ENCODE measurements around the gene IL1RAPL1.

The IL1RAPL1 gene

GRCh38 chrX:29890004-29890403 is 1302.8 kb downstream of the IL1RAPL1 start:
- no peak for DNase-seq (ENCODE audit: low read depth)

GRCh38 chrX:29890646-29891200 is 1303.5 kb downstream of the IL1RAPL1 start:
- DNase-seq (ENCODE audit: low read depth), result no peak

DNA sequence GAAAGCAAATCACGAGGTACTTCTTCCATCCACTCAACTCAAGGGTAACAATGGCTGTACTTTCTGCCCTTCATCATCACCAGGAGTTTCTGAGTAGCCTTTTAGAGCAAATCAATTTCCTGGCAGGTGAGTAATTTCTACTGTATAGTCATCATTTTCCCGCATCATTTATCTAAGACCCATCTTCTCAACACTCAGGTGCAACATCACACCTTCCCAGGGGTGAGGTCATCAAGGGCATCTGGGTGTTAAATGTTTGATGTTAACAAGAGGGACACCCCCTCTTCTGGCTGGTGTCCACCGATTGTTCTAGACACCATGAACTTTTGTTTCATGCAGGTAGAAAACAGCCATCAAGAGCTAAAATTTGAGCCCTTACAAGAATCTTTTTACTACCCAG is 1314.8 kb downstream of the IL1RAPL1 start:
- DNase-seq (ENCODE audit: low read depth), result no peak

- DNase-seq (ENCODE audit: low read depth), result no peak
These were observed 1316.1 kb downstream of the IL1RAPL1 start for GRCh38 chrX:29903360-29903759.

GRCh38 chrX:29911673-29912072 is 1324.4 kb downstream of the IL1RAPL1 start:
- DNase-seq (ENCODE audit: low read depth), result no peak

DNA sequence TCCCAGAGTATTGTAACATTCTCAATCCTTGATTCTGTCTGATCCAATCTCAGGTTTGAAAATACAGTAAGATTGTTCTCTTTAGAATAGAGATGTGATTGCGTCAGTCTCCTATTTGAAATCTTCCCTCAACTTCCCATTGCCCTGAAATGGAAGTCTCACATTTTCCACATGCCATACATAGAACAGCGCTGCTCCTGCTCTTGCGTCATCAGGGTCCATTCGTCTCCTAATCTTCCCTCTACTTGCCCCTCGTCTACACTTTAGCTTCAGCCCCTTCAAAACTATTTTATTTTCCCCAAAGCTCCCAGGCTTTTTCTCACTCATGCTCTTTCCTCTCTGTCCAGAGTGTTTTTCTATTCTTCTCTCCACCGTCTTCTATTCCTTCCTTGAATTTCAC is 1326.4 kb downstream of the IL1RAPL1 start:
- DNase-seq (ENCODE audit: low read depth), result no peak

- no peak for DNase-seq (ENCODE audit: low read depth)
These were observed 1335.4 kb downstream of the IL1RAPL1 start for GRCh38 chrX:29922607-29923006.

GRCh38 chrX:29926056-29926455 is 1338.8 kb downstream of the IL1RAPL1 start:
- DNase-seq (ENCODE audit: low read depth), result no peak

DNA sequence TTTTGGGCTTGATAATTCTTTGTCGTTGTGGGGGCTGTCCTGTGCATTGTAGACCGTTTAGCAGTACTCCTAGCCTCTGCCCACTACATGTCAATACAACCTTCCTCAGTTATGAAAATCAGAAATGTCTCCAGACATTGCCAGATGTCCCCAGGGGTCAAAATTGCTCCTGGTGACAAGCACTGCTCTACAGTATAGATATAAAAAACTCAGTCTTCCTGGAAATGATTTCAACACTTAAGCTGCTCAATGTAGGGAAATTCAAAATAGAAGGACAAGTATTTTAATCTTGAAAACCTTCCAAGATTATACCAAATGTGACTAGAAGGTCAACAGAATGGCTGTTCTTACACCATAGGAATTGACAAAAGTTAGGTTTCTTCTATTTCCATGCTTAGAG is 1339.4 kb downstream of the IL1RAPL1 start:
- no peak for DNase-seq (ENCODE audit: low read depth)

DNA sequence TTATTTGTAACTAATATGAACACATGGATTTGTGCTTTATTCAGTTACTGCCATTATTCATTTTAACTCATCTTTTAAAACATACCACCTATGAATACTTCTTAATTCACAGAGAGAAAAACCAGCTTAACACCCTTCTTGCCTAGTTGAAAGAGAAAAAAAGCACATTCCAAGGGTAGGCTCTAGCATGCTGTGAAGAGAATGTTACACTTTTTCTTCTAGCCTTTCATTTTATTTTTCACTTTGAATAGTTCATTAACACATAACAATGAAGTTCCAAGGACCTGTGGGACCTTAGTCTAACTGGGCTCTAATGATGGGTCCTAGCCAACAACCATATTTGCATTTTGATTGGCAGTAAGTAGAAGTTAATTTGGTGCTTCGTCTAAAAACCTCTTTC is 1348.2 kb downstream of the IL1RAPL1 start:
- no peak for DNase-seq (ENCODE audit: low read depth)

- no peak for DNase-seq (ENCODE audit: low read depth)
These were observed 1353.5 kb downstream of the IL1RAPL1 start for GRCh38 chrX:29940750-29941149.

DNA sequence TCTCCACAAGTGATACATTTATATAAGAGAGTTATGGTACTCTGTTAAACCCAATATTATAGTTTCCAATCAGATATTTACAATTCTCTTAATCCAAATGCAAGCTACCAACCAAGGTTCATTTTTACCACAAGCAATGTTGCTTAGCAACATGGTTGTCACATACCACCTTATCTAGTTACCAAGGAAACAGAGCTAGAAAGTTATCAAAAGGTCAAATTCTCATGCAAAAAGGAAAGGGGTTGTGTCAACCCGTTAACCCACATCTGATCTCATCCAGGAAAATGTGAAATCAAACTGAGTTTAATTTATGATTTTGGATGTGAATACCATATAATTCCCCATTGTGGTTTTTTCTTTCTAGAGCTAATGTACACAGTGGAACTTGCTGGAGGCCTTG is 1354.0 kb downstream of the IL1RAPL1 start:
- DNase-seq (ENCODE audit: low read depth), result no peak

- DNase-seq (ENCODE audit: low read depth), result no peak
These were observed 1360.0 kb downstream of the IL1RAPL1 start for GRCh38 chrX:29947225-29947624.

DNA sequence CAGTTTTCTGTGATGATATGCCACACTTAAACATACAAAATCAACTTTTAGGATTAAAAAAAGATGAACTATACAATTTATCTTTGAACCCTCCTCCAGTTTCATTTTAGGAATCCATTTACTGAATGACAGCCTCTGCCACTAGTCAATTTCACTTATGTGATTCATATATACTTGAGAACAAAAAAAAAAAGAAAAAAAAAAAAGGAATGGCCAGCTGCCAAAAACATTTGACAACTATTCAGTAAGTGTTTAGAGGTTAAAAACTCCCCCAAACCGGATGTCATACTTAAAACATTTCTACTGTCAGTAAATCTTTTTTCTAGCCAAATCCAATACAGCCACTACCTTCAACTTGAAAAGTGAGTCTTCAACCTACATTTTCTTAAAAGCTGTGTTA is 1361.4 kb downstream of the IL1RAPL1 start:
- DNase-seq (ENCODE audit: low read depth), result no peak

DNA sequence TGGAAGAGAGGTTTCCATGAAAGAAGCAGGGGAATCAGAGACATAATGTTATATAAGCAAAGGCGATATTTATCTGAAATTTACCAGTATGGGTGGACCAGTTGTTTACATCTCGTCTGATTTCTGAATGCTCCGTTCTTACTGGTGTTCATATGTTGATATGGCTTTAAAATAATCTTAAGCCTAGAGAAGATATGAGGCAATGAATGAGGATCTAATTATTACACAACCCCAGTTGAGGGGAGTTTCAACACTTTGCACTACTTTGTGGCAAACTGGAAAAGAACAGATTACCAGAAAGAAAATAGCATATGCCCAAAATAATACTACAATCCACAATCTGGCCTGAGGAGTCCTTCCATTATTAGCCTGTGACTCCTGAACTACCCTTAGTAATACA is 1364.8 kb downstream of the IL1RAPL1 start:
- no peak for DNase-seq (ENCODE audit: low read depth)

- DNase-seq (ENCODE audit: low read depth), result no peak
These were observed 1374.8 kb downstream of the IL1RAPL1 start for GRCh38 chrX:29962061-29962460.

GRCh38 chrX:29965634-29966033 is 1378.4 kb downstream of the IL1RAPL1 start:
- DNase-seq (ENCODE audit: low read depth), result no peak

DNA sequence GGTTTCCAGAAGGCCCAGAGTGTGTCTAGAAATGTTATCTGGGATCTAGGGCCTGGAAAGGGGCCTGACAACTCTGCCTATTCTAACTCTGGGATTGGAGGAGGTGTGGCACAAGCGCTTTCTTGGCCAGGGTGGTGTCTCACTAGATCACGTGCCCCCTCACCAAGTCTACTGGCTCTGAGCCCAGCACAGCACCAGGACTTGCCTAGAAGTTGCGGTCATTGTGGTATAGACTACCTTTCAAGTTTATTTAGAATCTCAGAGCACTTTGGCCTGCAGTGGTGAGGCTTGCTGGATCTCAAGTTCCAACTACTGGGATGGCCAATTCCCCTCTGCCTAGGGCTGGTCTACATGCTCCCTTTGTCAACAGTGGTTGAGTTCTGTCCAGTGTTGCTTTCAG is 1404.8 kb downstream of the IL1RAPL1 start:
- no peak for DNase-seq (ENCODE audit: low read depth)

GRCh38 chrX:30005813-30006212 is 1418.6 kb downstream of the IL1RAPL1 start:
- no peak for DNase-seq (ENCODE audit: low read depth)
